Colonic mucosa (tissue), 4 donors: ENCODE data around the gene SLC41A3. TPM values are rescaled to one million over a fixed set of nuclear protein-coding genes. Genes with fewer than 3 reads are reported as not detected.
A peak's percentile ranks its signal among the peaks of the same experiment; 100 is the strongest.

ENCODE experiments used
- DNase-seq: peaks from one replicate; pipeline ENCODE4 v3.0.0-alpha.2; 2020
- H3K27ac ChIP-seq: fragments of 200-600 bp; one replicate; pipeline ENCODE4 v1.8.0; 2021
- H3K27me3 ChIP-seq: fragments of 200-600 bp; one replicate; pipeline ENCODE4 v1.8.0; 2021
- H3K36me3 ChIP-seq: fragments of 200-600 bp; one replicate; pipeline ENCODE4 v1.8.0; 2021
- H3K4me1 ChIP-seq: fragments of 200-600 bp; one replicate; pipeline ENCODE4 v1.8.0; 2021; ENCODE audit warnings: mild to moderate bottlenecking
- H3K4me3 ChIP-seq: fragments of 200-600 bp; one replicate; pipeline ENCODE4 v1.8.0; 2021
- H3K9ac ChIP-seq, 2 donors: one replicate each; pipeline ENCODE4 v1.7.0; 2013; ENCODE audit warnings: control low read depth in 2 of 2, low read depth in 2 of 2, low read length in 2 of 2
- H3K9me3 ChIP-seq: fragments of 200-600 bp; one replicate; pipeline ENCODE4 v1.8.0; 2021
- CTCF ChIP-seq: fragments of 200-600 bp; IDR thresholded peaks from one replicate; pipeline ENCODE4 v1.8.0; 2022; ENCODE audit warnings: antibody characterized with exemption, mild to moderate bottlenecking
- intact Hi-C: fragments of 100-400 bp; cut with DNase I; formaldehyde crosslinking; loops from one replicate; pipeline ENCODE4 v1.14.1; 2022
- total RNA-seq, 2 donors: library from RNA; stranded (reverse); fragmentation: NEBNext Ultra II Directional in 1 of 2; extraction: Animal tissue kit (Norgen Biotek cat#: 25700) in 1 of 2; gene quantifications; one replicate each; pipeline ENCODE4 v1.2.1, GENCODE V29; 2021
- donor health status: healthy.
- donor health status: DM: no; HTN: no; CAD: no.
- donor health status: DM: no; HTN: no; CAD: no.

Gene SLC41A3
- total RNA-seq, 2 donors from 2014 or later, result 27.6 to 33.1 TPM

GRCh38 chr3:126124896-126125295 is 41.0 kb upstream of the SLC41A3 start:
- Histone ChIP-seq H3K9ac (no peak overlapping the region), H3K36me3 (no peaks in the 10 kb centered on the region), H3K27ac (no peak overlapping the region), H3K27me3 (no peaks in the 10 kb centered on the region), H3K4me1 (no peaks in the 10 kb centered on the region), H3K9me3 (no peaks in the 10 kb centered on the region), H3K4me3 (no peak overlapping the region)
- intact Hi-C loops, result no loop called here
- no peak for TF ChIP-seq CTCF
- DNase-seq, result peak; percentile 9

- H3K27ac ChIP-seq, result no peak overlapping the region
- no peaks in the 10 kb centered on the region for H3K27me3 ChIP-seq
- H3K4me3 ChIP-seq, result no peak overlapping the region
- no peaks in the 10 kb centered on the region for H3K4me1 ChIP-seq
- TF ChIP-seq CTCF, result no peak
- no peak overlapping the region for H3K9ac ChIP-seq
- no peaks in the 10 kb centered on the region for H3K9me3 ChIP-seq
- no peaks in the 10 kb centered on the region for H3K36me3 ChIP-seq
- DNase-seq, result peak; percentile 13
- intact Hi-C loops, result no loop called here
These were observed 40.4 kb upstream of the SLC41A3 start for GRCh38 chr3:126124148-126124868.

GRCh38 chr3:126121632-126122031 is 37.7 kb upstream of the SLC41A3 start:
- Histone ChIP-seq H3K27ac (no peak overlapping the region), H3K9me3 (no peaks in the 10 kb centered on the region), H3K36me3 (no peaks in the 10 kb centered on the region), H3K27me3 (no peaks in the 10 kb centered on the region), H3K4me1 (no peaks in the 10 kb centered on the region), H3K4me3 (no peak overlapping the region), H3K9ac (no peak overlapping the region)
- intact Hi-C loops, result no loop called here
- TF ChIP-seq CTCF, result no peak
- peak; percentile 11 for DNase-seq

GRCh38 chr3:126121074-126121473 is 37.1 kb upstream of the SLC41A3 start:
- Histone ChIP-seq H3K9me3 (no peaks in the 10 kb centered on the region), H3K4me1 (no peaks in the 10 kb centered on the region), H3K4me3 (no peak overlapping the region), H3K36me3 (no peaks in the 10 kb centered on the region), H3K27me3 (no peaks in the 10 kb centered on the region), H3K9ac (no peak overlapping the region), H3K27ac (no peak overlapping the region)
- intact Hi-C loops, result no loop called here
- TF ChIP-seq CTCF, result no peak
- DNase-seq, result peak; percentile 8

- no peaks in the 10 kb centered on the region for H3K9me3 ChIP-seq
- no peak overlapping the region for H3K4me3 ChIP-seq
- H3K9ac ChIP-seq, result no peak overlapping the region
- no peak overlapping the region for H3K27ac ChIP-seq
- H3K4me1 ChIP-seq, result no peaks in the 10 kb centered on the region
- intact Hi-C loops, result no loop called here
- H3K36me3 ChIP-seq, result no peaks in the 10 kb centered on the region
- H3K27me3 ChIP-seq, result no peaks in the 10 kb centered on the region
- TF ChIP-seq CTCF, result no peak
- peak; percentile 6 for DNase-seq
These were observed 36.1 kb upstream of the SLC41A3 start for GRCh38 chr3:126119976-126120375.
